GM21367 (cell line): Measurements from ENCODE around the gene CST9.

Experiments used
- ATAC-seq: cut with Tn5 transposase; IDR thresholded peaks from one replicate; pipeline ENCODE4 v1.9.1; 2021; ENCODE audit not compliant: unreplicated experiment

CST9 gene

GRCh38 chr20:23605867-23606651 is at the start of gene CST9:
TSS of gene CST9 (minus strand) at chr20:23605917. CDS start at chr20:23605864, 53 bp downstream.
- ATAC-seq = no peak

GRCh38 chr20:23654717-23655116 is 49.0 kb upstream of the CST9 start:
- ATAC-seq = no peak

- ATAC-seq = no peak
Measured at GRCh38 chr20:23654000-23654399, 48.3 kb upstream of the CST9 start.

- no peak for ATAC-seq
Measured at GRCh38 chr20:23653400-23653938, 47.8 kb upstream of the CST9 start.

GRCh38 chr20:23652926-23653325 is 47.2 kb upstream of the CST9 start:
- no peak for ATAC-seq

GRCh38 chr20:23652371-23652770 is 46.7 kb upstream of the CST9 start:
- ATAC-seq = no peak

GRCh38 chr20:23651117-23651516 is 45.4 kb upstream of the CST9 start:
- ATAC-seq = no peak

GRCh38 chr20:23649830-23650417 is 44.2 kb upstream of the CST9 start:
- no peak for ATAC-seq

GRCh38 chr20:23649242-23649641 is 43.5 kb upstream of the CST9 start:
- no peak for ATAC-seq

GRCh38 chr20:23647346-23647745 is 41.6 kb upstream of the CST9 start:
- ATAC-seq = no peak

- ATAC-seq = no peak
Measured at GRCh38 chr20:23646106-23646873, 40.6 kb upstream of the CST9 start.

GRCh38 chr20:23645575-23645974 is 39.9 kb upstream of the CST9 start:
- ATAC-seq = no peak

- ATAC-seq = no peak
Measured at GRCh38 chr20:23644164-23644563, 38.4 kb upstream of the CST9 start.

- ATAC-seq = no peak
Measured at GRCh38 chr20:23643659-23644058, 37.9 kb upstream of the CST9 start.

- no peak for ATAC-seq
Measured at GRCh38 chr20:23641936-23642751, 36.4 kb upstream of the CST9 start.

GRCh38 chr20:23640671-23641667 is 35.3 kb upstream of the CST9 start:
- ATAC-seq = no peak

- no peak for ATAC-seq
Measured at GRCh38 chr20:23640018-23640601, 34.4 kb upstream of the CST9 start.

- ATAC-seq = no peak
Measured at GRCh38 chr20:23639490-23639958, 33.8 kb upstream of the CST9 start.

- no peak for ATAC-seq
Measured at GRCh38 chr20:23638309-23638708, 32.6 kb upstream of the CST9 start.
